ENCODE measurements around the gene COMMD2. TPM values are rescaled to one million over a fixed set of nuclear protein-coding genes. Genes with fewer than 3 reads are reported as not detected.

Gene COMMD2
- total RNA-seq, 1 experiment from 2014 or later = 35.5 TPM

- peak; percentile 19; the same call in 1 of the 2 replicates for TF ChIP-seq CEBPB (IDR thresholded peaks at IDR 0.05; ENCODE audit: low read depth)
Measured at GRCh38 chr3:149790268-149790667, 38.0 kb upstream of the COMMD2 start (continued).

- RAD21 ChIA-PET (ENCODE audit: low non-redundant PET in 1 of 2, low total read pairs in 2 of 2, uncharacterized antibody in 2 of 2, unreplicated experiment in 2 of 2) = no interaction called here
- H3K9me2 ChIP-seq (ENCODE audit: insufficient read depth) = no peaks in the 10 kb centered on the region
- peak overlapping the region; percentile 42 for H3K4me2 ChIP-seq (ENCODE audit: low read length)
- BruUV-seq (replicated peaks) = no TSS peak
- H3K9ac ChIP-seq (ENCODE audit: low read length) = no peak overlapping the region
- POLR2A ChIA-PET = no interaction called here
- H2AFZ ChIP-seq (ENCODE audit: low read depth, low read length, poor library complexity, severe bottlenecking) = peak overlapping the region; percentile 74
- H3K27ac ChIP-seq (ENCODE audit: low read depth, low read length) = peak overlapping the region; percentile 25; the same call in 1 of the 2 replicates
- no peaks in the 10 kb centered on the region for H3K27me3 ChIP-seq (ENCODE audit: insufficient read depth, low read length)
- intact Hi-C loops (cut with micrococcal nuclease) = no loop called here
- H3K79me2 ChIP-seq (ENCODE audit: insufficient read depth, low read length) = no peaks in the 10 kb centered on the region
- H3K4me3 ChIP-seq (replicated peaks in 1 of 2; ENCODE audit: low read depth in 1 of 2, low read length in 2 of 2) = no peak overlapping the region
- H4K20me1 ChIP-seq (ENCODE audit: insufficient read depth) = no peaks in the 10 kb centered on the region
- peaks cover 9 to 18% of the 10 kb centered on the region in 2 experiments for H3K4me1 ChIP-seq (ENCODE audit: control insufficient read depth in 1 of 2, insufficient read depth in 2 of 2, low read length in 2 of 2)
- H3K9me3 ChIP-seq (ENCODE audit: control insufficient read depth in 1 of 2, insufficient read depth in 1 of 2, low read depth in 1 of 2, low read length in 2 of 2) = no peaks in the 10 kb centered on the region
- TF ChIP-seq POLR2AphosphoS5 (IDR thresholded peaks at IDR 0.05; ENCODE audit: low read depth, low read length) (no peak), RAD21 (IDR thresholded peaks at IDR 0.05; ENCODE audit: low read depth) (no peak), ATF3 (IDR thresholded peaks at IDR 0.05) (no peak), ZNF274 (IDR thresholded peaks at IDR 0.05; ENCODE audit: low read depth, low read length) (no peak), FOSL1 (IDR thresholded peaks at IDR 0.05; ENCODE audit: low read depth) (no peak), REST (IDR thresholded peaks at IDR 0.05; ENCODE audit: low read depth) (no peak), TCF7L2 (IDR thresholded peaks at IDR 0.05; ENCODE audit: borderline replicate concordance, extremely low read depth, insufficient read depth, insufficient read length) (no peak), SIN3A (IDR thresholded peaks at IDR 0.05; ENCODE audit: low read depth) (no peak), CTCF (IDR thresholded peaks at IDR 0.05 in 2 of 3, conservative IDR thresholded peaks at IDR 0.05 in 1 of 3; ENCODE audit: borderline replicate concordance in 1 of 3, insufficient read depth in 1 of 3, low read depth in 2 of 3, low read length in 2 of 3) (no peak)
- DNase-seq (ENCODE audit: low read depth, low spot score) (no peak), ATAC-seq (peak; percentile 84)
- H3K36me3 ChIP-seq (ENCODE audit: control insufficient read depth in 1 of 2, insufficient read depth in 2 of 2, low read length in 2 of 2) = no peaks in the 10 kb centered on the region
- CTCF ChIA-PET = interaction anchor here (2.5 kb wide), 1 partner anchor 13 kb away, joined by 32 read pairs; no protein-coding TSS in a partner anchor
Measured at GRCh38 chr3:149784064-149784704, 31.9 kb upstream of the COMMD2 start.

All from HCT116 (cell line).